ENCODE results near the gene TNC.

The TNC gene

GRCh38 chr9:115093520-115093919 is 24.4 kb downstream of the TNC start:
- DNase-seq: no peak

- no peak for DNase-seq
These were observed 27.5 kb downstream of the TNC start for GRCh38 chr9:115090486-115090885.

- no peak for DNase-seq
These were observed 29.1 kb downstream of the TNC start for GRCh38 chr9:115088860-115089259.

GRCh38 chr9:115086886-115087285 is 31.1 kb downstream of the TNC start:
- no peak for DNase-seq

GRCh38 chr9:115086461-115086860 is 31.5 kb downstream of the TNC start:
- DNase-seq: no peak

- DNase-seq: no peak
These were observed 32.1 kb downstream of the TNC start for GRCh38 chr9:115085773-115086377.

- DNase-seq: no peak
These were observed 33.2 kb downstream of the TNC start for GRCh38 chr9:115084709-115085108.

- DNase-seq: no peak
These were observed 33.8 kb downstream of the TNC start for GRCh38 chr9:115084157-115084556.

- no peak for DNase-seq
These were observed 37.7 kb downstream of the TNC start for GRCh38 chr9:115080242-115080641.

GRCh38 chr9:115079156-115079555 is 38.8 kb downstream of the TNC start:
- no peak for DNase-seq

- DNase-seq: no peak
These were observed 44.5 kb downstream of the TNC start for GRCh38 chr9:115073456-115073855.

GRCh38 chr9:115071176-115071575 is 46.8 kb downstream of the TNC start:
- no peak for DNase-seq

- DNase-seq: no peak
These were observed 48.2 kb downstream of the TNC start for GRCh38 chr9:115069771-115070170.

- DNase-seq: no peak
These were observed 48.7 kb downstream of the TNC start for GRCh38 chr9:115069302-115069701.

- DNase-seq: no peak
These were observed 49.9 kb downstream of the TNC start for GRCh38 chr9:115068031-115068430.

GRCh38 chr9:115063058-115063845 is 54.7 kb downstream of the TNC start:
- no peak for DNase-seq

GRCh38 chr9:115058684-115059315 is 59.2 kb downstream of the TNC start:
- no peak for DNase-seq

GRCh38 chr9:115058175-115058574 is 59.8 kb downstream of the TNC start:
- DNase-seq: no peak

- no peak for DNase-seq
These were observed 60.4 kb downstream of the TNC start for GRCh38 chr9:115057559-115057958.

GRCh38 chr9:115050002-115050490 is 67.9 kb downstream of the TNC start:
- no peak for DNase-seq

- no peak for DNase-seq
These were observed 71.1 kb downstream of the TNC start for GRCh38 chr9:115046824-115047223.

- DNase-seq: no peak
These were observed 71.8 kb downstream of the TNC start for GRCh38 chr9:115046199-115046598.

GRCh38 chr9:115043632-115044031 is 74.3 kb downstream of the TNC start:
- no peak for DNase-seq

Data from NCI-H446 (cell line).